Thyroid gland (tissue), 4 donors: ENCODE results near the gene YJEFN3.

Source experiments
- CTCF ChIP-seq, 6 experiments: fragments of 200-600 bp in 3 of 6; fragments of 450-650 bp in 3 of 6; sonication (generic) in 3 of 6; IDR thresholded peaks; one replicate each; pipeline ENCODE4 v1.5.1; 2016 to 2019; ENCODE audit warnings: antibody characterized with exemption in 6 of 6, mild to moderate bottlenecking in 2 of 6, inconsistent platforms in 1 of 6, moderate library complexity in 1 of 6
- POLR2A ChIP-seq, 2 donors: fragments of 450-650 bp; IDR thresholded peaks; one replicate each; pipeline ENCODE4 v1.6.1; 2017; ENCODE audit warnings: antibody characterized with exemption in 2 of 2, mild to moderate bottlenecking in 2 of 2, moderate library complexity in 1 of 2

GRCh38 chr19:19501798-19502197 lies 26.9 kb upstream of the YJEFN3 start:
- TF ChIP-seq CTCF (IDR thresholded peaks at IDR 0.05) = no peak
- no peak for TF ChIP-seq POLR2A (IDR thresholded peaks at IDR 0.05)
